ENCODE data around the gene PRKCE.

GRCh38 chr2:46015671-46016070, 364.2 kb downstream of the PRKCE start:
- TF ChIP-seq MAX (IDR thresholded peaks at IDR 0.05; ENCODE audit: insufficient read depth, insufficient read length) (no peak), CTCF (IDR thresholded peaks at IDR 0.05; ENCODE audit: extremely low read depth in 1 of 2, insufficient read depth in 1 of 2, low read depth in 1 of 2, low read length in 2 of 2) (no peak), POLR2AphosphoS5 (IDR thresholded peaks at IDR 0.05; ENCODE audit: insufficient read depth, low read depth, low read length) (no peak), EZH2 (IDR thresholded peaks at IDR 0.05; ENCODE audit: borderline replicate concordance, low read depth, low read length, severe bottlenecking) (no peak), MYC (IDR thresholded peaks at IDR 0.05; ENCODE audit: low read depth, low read length) (no peak), POLR2A (IDR thresholded peaks at IDR 0.05; ENCODE audit: low read depth, low read length) (no peak), JUN (IDR thresholded peaks at IDR 0.05; ENCODE audit: borderline replicate concordance, insufficient read depth, insufficient read length, low read depth) (no peak), GATA2 (IDR thresholded peaks at IDR 0.05; ENCODE audit: insufficient read depth, insufficient read length, low read depth, low read length) (no peak)
